Measurements from ENCODE around the gene EHMT1.

Gene EHMT1

GRCh38 chr9:137666513-137666822 is 47.7 kb downstream of the EHMT1 start:
- Histone ChIP-seq H3K27ac (no peak overlapping the region), H3K9me3 (ENCODE audit: control insufficient read depth, low read length) (no peaks in the 10 kb centered on the region), H3K4me1 (no peaks in the 10 kb centered on the region), H3K27me3 (ENCODE audit: control insufficient read depth, insufficient read depth, low read length) (no peaks in the 10 kb centered on the region), H3K4me2 (ENCODE audit: low read length) (no peak overlapping the region), H3K36me3 (ENCODE audit: control insufficient read depth, insufficient read depth, low read length) (no peaks in the 10 kb centered on the region), H3K9ac (no peak overlapping the region), H3K79me2 (peaks cover 8% of the 10 kb centered on the region), H2AFZ (no peak overlapping the region), H3K4me3 (ENCODE audit: low read depth, low read length) (no peak overlapping the region)
- TF ChIP-seq CTCF (IDR thresholded peaks at IDR 0.05), result no peak

- no peak overlapping the region for H3K4me3 ChIP-seq (ENCODE audit: low read depth, low read length)
- no peak overlapping the region for H3K4me2 ChIP-seq (ENCODE audit: low read length)
- no peak overlapping the region for H3K27ac ChIP-seq
- H3K27me3 ChIP-seq (ENCODE audit: control insufficient read depth, insufficient read depth, low read length), result no peaks in the 10 kb centered on the region
- H3K36me3 ChIP-seq (ENCODE audit: control insufficient read depth, insufficient read depth, low read length), result no peaks in the 10 kb centered on the region
- H3K9me3 ChIP-seq (ENCODE audit: control insufficient read depth, low read length), result no peaks in the 10 kb centered on the region
- no peak for TF ChIP-seq CTCF (IDR thresholded peaks at IDR 0.05)
- no peaks in the 10 kb centered on the region for H3K4me1 ChIP-seq
- peaks cover 7% of the 10 kb centered on the region for H3K79me2 ChIP-seq
- no peak overlapping the region for H2AFZ ChIP-seq
- no peak overlapping the region for H3K9ac ChIP-seq
Observed at GRCh38 chr9:137666955-137667670, 48.3 kb downstream of the EHMT1 start.

DNA sequence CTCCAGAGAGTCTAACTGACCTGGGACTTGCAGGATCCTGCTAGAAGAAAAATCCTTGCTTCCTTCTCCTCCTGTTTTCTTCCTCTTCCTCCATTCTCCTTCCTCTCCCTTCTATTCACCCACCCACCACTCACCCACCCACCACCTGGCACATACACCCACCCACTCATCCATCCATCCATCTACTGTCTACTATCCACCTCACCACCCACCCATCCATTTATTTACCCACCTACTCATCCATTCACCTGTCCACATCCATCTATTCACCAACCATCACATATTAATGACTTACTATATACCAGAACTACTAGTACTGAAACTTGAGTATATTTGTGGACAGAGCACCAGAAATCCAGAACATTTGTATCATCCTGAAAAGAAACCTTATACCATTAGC is 49.4 kb downstream of the EHMT1 start:
- H3K4me1 ChIP-seq, result no peaks in the 10 kb centered on the region
- H3K27ac ChIP-seq, result no peak overlapping the region
- no peak for TF ChIP-seq CTCF (IDR thresholded peaks at IDR 0.05)

DNA sequence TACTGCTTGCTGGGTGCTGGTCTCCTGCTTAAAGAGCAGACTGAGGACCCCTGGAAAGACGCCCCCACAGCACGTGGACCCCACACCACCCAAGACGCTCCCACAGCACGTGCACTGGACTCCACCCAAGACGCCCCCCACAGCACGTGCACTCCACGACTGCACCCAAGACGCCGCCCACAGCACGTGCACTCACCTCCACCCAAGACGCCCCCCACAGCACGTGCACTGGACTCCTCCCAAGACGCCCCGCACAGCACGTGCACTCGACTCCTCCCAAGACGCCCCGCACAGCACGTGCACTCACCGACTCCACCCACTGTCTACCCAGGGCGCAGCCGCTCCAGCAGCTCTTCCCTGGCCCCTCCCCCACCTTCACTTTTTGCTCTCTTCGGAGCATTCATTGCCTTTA is 50.5 kb downstream of the EHMT1 start:
- H3K4me1 ChIP-seq, result no peaks in the 10 kb centered on the region
- H3K36me3 ChIP-seq (ENCODE audit: control insufficient read depth, insufficient read depth, low read length), result no peaks in the 10 kb centered on the region
- peaks cover 7% of the 10 kb centered on the region for H3K79me2 ChIP-seq
- H3K4me2 ChIP-seq (ENCODE audit: low read length), result no peak overlapping the region
- H3K9me3 ChIP-seq (ENCODE audit: control insufficient read depth, low read length), result no peaks in the 10 kb centered on the region
- H2AFZ ChIP-seq, result no peak overlapping the region
- no peak overlapping the region for H3K4me3 ChIP-seq (ENCODE audit: low read depth, low read length)
- TF ChIP-seq CTCF (IDR thresholded peaks at IDR 0.05), result no peak
- H3K9ac ChIP-seq, result no peak overlapping the region
- H3K27me3 ChIP-seq (ENCODE audit: control insufficient read depth, insufficient read depth, low read length), result no peaks in the 10 kb centered on the region
- H3K27ac ChIP-seq, result no peak overlapping the region

More for the DNA sequence above, 49.4 kb downstream of the EHMT1 start:
- Histone ChIP-seq H3K79me2 (peaks cover 2% of the 10 kb centered on the region), H3K36me3 (ENCODE audit: control insufficient read depth, insufficient read depth, low read length) (no peaks in the 10 kb centered on the region), H3K9ac (no peak overlapping the region), H3K9me3 (ENCODE audit: control insufficient read depth, low read length) (no peaks in the 10 kb centered on the region), H3K4me2 (ENCODE audit: low read length) (no peak overlapping the region), H2AFZ (no peak overlapping the region), H3K27me3 (ENCODE audit: control insufficient read depth, insufficient read depth, low read length) (no peaks in the 10 kb centered on the region), H3K4me3 (ENCODE audit: low read depth, low read length) (no peak overlapping the region)
